ENCODE results near the gene USP30. TPM values are rescaled to one million over a fixed set of nuclear protein-coding genes. Genes with fewer than 3 reads are reported as not detected.
"Not testable (repeated sequence)": the region's sequence is repeated elsewhere in the genome, so short reads cannot be mapped to it uniquely, and the experiment has no call there.

The USP30 gene
- total and polyA plus RNA-seq, 11 donors, result 7.1 to 29.9 (median 16.4) TPM

DNA sequence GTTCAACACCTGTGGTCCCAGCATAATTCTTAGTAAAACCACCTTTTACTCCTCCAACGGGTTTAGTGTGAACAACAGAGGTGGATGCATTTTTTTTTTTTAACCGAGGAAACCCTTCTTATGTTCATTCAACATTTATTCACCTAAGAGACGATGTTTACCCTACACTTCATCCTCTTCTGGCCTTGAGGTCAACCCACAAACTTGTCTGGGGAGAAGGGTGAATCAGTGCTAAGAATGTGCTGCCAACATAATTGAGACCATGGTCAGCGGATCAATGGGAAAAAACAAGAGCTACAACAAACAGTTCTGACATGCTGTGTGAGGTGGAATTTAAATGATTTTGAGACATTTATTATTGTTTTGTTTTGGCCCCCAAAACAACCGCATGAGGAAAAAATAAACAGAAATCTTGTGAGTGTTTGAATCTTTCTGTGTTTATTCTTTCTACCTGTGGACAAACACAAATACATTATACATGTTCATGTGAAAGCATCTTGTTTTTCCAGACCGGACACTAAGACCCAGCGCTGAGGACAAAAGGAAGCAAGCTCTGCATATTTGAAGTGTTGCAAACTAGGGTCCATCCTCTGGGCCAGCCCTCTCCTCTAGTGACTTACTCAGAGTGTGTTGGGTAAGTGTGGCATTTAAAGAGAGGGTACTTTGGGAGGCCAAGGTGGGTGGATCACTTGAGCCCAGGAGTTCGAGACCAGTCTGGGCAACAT, 5.1 kb upstream of the USP30 start:
- TF ChIP-seq, protein P1, sequence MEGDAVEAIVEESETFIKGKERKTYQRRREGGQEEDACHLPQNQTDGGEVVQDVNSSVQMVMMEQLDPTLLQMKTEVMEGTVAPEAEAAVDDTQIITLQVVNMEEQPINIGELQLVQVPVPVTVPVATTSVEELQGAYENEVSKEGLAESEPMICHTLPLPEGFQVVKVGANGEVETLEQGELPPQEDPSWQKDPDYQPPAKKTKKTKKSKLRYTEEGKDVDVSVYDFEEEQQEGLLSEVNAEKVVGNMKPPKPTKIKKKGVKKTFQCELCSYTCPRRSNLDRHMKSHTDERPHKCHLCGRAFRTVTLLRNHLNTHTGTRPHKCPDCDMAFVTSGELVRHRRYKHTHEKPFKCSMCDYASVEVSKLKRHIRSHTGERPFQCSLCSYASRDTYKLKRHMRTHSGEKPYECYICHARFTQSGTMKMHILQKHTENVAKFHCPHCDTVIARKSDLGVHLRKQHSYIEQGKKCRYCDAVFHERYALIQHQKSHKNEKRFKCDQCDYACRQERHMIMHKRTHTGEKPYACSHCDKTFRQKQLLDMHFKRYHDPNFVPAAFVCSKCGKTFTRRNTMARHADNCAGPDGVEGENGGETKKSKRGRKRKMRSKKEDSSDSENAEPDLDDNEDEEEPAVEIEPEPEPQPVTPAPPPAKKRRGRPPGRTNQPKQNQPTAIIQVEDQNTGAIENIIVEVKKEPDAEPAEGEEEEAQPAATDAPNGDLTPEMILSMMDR (IDR thresholded peaks at IDR 0.05), result no peak
- TF ChIP-seq POLR2A (IDR thresholded peaks at IDR 0.05), result no peak
- intact Hi-C loops (cut with DNase I), result loop anchor here in 2 of 10 donors (10.0 kb wide), 2 partner anchors 182 to 838 kb away; partner anchors contain the start of gene GLTP (in 1 of the 2)

DNA sequence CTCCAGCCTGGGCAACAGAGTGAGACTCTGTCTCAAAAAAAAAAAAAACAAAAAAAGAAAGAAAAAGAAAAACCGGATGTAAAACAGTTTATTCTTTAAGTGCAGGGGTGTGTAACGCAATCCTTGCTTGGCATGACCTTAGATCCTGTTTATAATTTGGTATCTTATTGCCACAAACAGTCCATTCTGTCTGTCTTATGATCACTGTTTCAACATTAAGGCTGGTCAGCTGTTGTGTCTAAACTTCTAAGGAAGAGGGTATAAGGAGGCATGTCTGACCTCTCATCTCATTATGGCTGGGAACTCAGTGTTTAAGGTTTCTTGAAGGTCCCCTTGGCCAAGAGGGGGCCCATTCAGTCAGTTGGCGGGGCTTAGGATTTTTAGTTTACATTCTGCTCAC, 3.7 kb upstream of the USP30 start:
- not testable (repeated sequence) for H3K27ac ChIP-seq, DNase-seq, H3K4me3 ChIP-seq, ATAC-seq, H3K27me3 ChIP-seq, H3K36me3 ChIP-seq, H3K9me3 ChIP-seq
- H3K4me1 ChIP-seq, result peaks cover 0 to 15% (median 11%) of the 10 kb centered on the region in 12 donors
- intact Hi-C loops (cut with DNase I), result loop anchor here in 2 of 10 donors (10.0 kb wide), 2 partner anchors 184 to 836 kb away; partner anchors contain the start of gene GLTP (in 1 of the 2)
- 77 to 84% (median 80%) methylated on average over 3 of the region's 3 CpGs for WGBS, 4 donors

More for the DNA sequence above, 5.1 kb upstream of the USP30 start:
- no peaks in the 10 kb centered on the region for H3K9me3 ChIP-seq
- no peaks in the 10 kb centered on the region for H3K36me3 ChIP-seq
- H3K27me3 ChIP-seq, result peaks cover 0 to 6% (median 0%) of the 10 kb centered on the region in 9 donors
- ATAC-seq (no peak), DNase-seq (no peak)
- no peak overlapping the region for H3K27ac ChIP-seq
- no peak overlapping the region for H3K4me3 ChIP-seq
- WGBS, 4 donors, result 73 to 81% (median 79%) methylated on average over 8 of the region's 8 CpGs
- peaks cover 0 to 6% (median 5%) of the 10 kb centered on the region in 12 donors for H3K4me1 ChIP-seq

DNA sequence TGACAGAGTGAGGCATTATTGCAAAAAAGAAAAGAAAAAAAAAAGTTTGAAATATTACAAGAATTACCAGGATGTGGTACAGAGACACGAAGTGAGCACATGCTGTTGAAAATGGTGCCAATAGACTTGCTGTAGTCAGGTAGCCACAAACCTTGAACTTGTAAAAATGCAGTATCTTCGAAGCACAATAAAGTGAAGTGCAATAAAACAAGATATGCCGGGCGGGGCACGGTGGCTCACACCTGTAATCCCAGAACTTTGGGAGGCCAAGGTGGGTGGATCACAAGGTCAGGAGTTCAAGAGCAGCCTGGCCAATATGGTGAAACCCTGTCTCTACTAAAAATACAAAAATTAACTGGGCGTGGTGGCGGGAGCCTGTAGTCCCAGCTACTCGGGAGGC, 2.6 kb upstream of the USP30 start:
- intact Hi-C loops (cut with DNase I), result loop anchor here in 3 of 10 donors (5.0 to 10.0 kb wide), 3 partner anchors 97 to 835 kb away; partner anchors contain the start of gene GLTP (in 1 of the 3)
- H3K4me1 ChIP-seq, result peaks cover 0 to 25% (median 17%) of the 10 kb centered on the region in 12 donors
- ATAC-seq, DNase-seq, H3K9me3 ChIP-seq, H3K4me3 ChIP-seq, H3K27ac ChIP-seq, H3K27me3 ChIP-seq, H3K36me3 ChIP-seq: not testable (repeated sequence)
- WGBS, 4 donors, result 75 to 83% (median 81%) methylated on average over 8 of the region's 8 CpGs

DNA sequence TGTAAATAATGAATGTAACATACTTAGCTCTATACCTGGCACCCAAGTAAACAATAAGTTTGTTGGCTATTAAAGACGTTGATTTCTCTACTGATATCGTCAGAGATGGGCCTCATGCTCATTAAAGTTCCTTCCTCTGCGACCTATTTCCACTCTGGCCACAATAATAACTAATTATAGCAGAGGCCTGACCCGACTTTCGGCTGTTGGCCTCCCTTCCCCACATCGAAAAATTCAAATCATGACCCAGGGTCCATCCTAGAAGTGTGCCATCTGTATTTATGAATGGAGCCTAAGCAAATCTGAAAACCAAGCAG, 321 bp upstream of the USP30 start:
- intact Hi-C loops (cut with DNase I), result loop anchor here in 1 of 10 donors (1.0 to 5.0 kb wide), 2 partner anchors 41 to 100 kb away; partner anchors contain the start of gene ALKBH2
- peaks cover 0 to 25% (median 17%) of the 10 kb centered on the region in 12 donors for H3K4me1 ChIP-seq
- WGBS, 4 donors, result 3 to 5% (median 5%) methylated on average over 6 of the region's 6 CpGs

More for the DNA sequence above, 321 bp upstream of the USP30 start:
- ATAC-seq (peak in 2 of 4 donors; percentile 34 to 40), DNase-seq (no peak)
- Histone ChIP-seq H3K36me3 (peaks cover 0 to 13% (median 0%) of the 10 kb centered on the region in 9 donors), H3K27me3 (no peaks in the 10 kb centered on the region), H3K27ac (peak overlapping the region; percentile 67 to 93 (median 90)), H3K4me3 (peak overlapping the region; percentile 60 to 97 (median 92)), H3K9me3 (no peaks in the 10 kb centered on the region)
- TF ChIP-seq, protein P1 (IDR thresholded peaks at IDR 0.05), result no peak
- TF ChIP-seq POLR2A (IDR thresholded peaks at IDR 0.05), result no peak
